ENCODE measurements around the gene ARHGEF3.

ARHGEF3 gene

DNA sequence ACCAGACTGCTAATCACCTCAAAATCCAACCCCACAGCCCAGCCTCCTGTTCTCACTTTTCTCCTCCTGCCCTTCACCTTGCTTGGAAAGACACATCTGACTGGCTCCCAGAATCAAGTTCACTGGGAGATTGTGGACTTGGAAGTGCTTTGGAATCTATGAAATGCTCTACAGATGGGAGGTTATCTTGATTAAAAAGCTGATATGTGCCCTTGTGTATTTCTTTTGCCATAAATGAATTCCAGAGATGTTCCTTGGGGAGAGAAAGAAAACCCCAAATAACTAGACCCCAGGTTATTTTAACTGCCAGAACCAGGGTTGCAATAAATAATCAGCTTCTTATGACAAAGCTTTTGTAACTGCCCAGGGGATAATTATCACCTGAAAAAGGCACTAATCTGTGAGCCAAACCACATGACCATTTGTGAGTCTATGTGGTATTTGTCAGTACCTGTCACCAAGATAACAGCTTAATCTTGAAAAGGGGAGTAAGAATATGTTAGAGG is 21.7 kb upstream of the ARHGEF3 start:
- DNase-seq (ENCODE audit: low spot score), result no peak

DNA sequence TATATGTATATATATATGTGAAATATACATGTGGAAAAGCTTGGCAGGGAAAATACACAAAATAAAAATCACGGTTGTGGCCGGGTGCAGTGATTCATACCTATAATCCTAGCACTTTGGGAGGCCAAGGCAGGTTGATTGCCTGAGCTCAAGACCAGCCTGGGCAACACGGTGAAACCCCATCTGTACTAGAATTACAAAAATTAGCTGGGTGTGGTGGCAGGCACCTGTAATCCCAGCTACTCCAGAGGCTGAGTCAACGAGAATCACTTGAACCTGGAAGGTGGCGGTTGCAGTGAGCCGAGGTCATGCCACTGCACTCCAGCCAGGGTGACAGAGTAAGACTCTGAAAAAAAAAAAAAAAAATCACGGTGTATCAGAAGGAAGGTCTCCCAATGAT is 20.8 kb upstream of the ARHGEF3 start:
- DNase-seq (ENCODE audit: low spot score), result no peak

DNA sequence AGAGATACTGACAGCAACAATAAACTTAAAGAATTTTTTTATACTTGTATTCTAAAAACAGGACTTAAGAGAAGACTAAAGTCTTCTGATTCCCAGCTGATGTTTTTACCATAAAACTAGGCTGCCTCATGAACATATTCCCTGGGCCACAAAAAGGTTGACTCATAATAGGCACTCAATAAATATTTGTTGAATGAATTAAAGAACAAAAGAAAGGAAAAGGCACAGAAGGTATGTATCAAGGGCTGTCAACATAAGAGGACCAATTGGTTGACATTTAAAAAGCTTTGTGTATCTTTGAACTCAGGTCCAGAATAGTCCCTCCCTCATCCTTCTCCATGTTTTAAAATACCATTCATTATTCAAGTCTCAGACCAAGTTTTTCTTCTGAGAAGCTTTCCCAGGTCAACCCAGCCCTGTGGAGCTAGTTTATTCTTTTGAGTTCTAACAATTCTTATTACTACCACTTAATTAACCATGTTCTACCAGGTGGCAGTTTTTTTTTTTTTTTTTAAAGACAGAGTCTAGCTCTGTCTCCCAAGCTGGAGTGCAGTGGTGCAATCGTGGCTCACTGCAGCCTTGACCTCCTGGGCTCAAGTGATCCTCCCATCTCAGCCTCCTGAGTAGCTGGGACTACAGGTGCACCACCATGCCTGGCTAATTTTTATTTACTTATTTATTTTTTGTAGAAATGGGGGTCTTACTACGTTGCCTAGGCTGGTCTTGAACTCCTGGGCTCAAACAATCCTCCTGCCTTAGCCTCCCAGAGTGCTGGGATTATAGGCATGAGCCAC is 17.5 kb upstream of the ARHGEF3 start:
- no peak for DNase-seq (ENCODE audit: low spot score)

DNA sequence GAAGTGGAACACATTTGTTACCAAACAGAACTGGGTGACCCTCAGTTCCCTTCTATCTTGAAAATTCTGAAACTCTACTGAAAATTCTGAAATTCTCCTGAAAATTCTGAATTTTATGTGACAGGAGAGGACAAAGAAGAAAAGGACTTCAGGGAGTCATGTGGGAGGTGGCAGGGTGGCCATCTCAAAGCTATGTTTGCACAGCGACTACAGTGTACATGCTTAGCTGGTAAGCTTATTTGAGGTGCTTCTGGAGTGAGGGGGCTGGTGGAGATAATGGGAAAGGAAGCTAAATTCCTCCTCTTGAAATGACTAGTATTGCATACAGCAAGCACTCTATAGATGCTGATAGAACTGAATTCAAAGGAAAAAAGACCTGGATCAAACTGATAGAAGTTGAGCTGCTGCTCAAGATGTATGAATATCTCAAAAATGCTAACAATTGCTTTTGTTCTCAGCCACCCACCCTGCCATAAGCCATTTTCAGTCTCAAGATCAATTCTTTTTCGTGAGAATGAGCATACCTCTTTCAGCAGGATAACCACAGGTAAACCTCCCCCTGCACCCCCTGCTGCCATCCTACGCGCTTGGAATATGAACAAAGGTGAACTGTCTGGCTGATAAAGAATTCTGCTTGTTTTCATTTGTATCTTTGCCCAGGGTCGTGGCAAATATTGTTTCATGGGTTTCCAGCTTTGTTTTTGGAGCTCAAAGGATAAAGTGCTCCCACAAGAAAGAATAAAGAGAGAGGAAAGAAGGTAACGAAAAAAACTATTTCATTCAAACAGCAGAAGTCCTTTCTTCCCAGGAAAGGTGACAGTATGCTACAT is 16.6 kb upstream of the ARHGEF3 start:
- no peak for DNase-seq (ENCODE audit: low spot score)

DNA sequence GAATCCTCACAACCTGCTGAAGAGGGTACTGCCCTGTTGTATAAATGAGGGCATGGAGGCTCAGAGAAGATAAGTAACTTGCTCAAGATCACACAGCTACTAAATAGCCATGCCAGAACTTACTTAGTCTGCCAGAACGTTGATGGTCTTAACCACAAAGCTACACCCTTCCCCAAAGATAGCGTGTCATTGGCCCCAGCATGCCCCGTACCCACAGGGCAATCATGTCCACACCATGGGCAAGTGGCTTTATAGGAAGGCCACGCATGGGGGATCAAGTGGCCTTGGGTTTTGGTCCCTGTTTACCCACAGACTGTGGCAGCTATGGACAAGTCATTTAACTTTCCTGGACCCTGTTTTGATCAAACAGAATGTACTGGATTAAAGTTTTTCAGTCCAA is 15.9 kb upstream of the ARHGEF3 start:
- DNase-seq (ENCODE audit: low spot score), result no peak

DNA sequence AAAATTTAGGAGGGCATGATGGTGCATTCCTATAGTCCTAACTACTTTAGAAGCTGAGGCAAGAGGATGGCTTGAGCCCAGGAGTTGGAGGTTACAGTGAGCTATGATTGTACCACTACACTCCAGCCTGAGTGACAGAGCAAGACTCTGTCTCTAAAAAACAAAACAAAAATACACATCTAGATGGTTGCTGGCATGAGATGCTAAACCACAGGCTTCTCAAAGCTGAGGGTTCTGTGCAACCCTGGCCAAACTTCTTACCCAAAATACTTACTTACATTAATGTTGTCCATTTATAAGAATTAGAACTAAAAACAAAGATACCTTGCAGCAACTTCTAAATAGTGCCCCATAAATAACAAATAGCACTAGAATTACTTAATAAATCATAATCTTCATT is 14.3 kb upstream of the ARHGEF3 start:
- no peak for DNase-seq (ENCODE audit: low spot score)

DNA sequence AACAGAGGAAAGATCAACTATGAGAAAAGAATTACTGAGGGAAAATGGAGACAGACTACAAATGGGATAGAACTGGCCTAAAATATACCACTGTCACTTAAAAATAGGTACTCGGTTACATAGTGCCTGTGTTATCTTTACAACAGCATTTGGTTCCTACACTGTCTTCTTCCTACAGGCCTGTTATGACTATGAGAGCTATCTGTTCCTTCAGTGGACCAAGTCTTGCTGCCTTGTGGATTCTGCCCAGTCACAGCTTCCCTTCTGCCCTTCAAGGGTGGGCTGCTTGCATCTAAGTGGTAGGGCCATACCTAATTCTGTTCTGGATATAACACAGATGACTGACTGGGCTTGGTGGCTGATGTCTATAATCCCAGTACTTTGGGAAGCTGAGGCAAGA is 13.8 kb upstream of the ARHGEF3 start:
- DNase-seq (ENCODE audit: low spot score), result no peak

DNA sequence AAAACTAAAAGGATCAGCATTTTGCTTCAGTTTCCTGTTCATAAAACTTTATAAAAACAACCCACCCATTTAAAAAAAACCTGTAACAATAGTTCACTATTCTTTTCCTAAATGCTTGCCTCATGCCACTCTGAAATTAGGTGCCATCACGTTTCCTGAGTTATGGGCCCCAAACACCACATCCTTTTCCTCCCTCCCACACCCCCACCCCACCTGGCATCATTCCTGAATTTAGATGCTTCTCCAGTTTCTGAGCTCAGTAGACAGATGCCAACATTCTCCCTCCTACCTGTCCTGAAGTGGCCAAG is 11.9 kb upstream of the ARHGEF3 start:
- no peak for DNase-seq (ENCODE audit: low spot score)

DNA sequence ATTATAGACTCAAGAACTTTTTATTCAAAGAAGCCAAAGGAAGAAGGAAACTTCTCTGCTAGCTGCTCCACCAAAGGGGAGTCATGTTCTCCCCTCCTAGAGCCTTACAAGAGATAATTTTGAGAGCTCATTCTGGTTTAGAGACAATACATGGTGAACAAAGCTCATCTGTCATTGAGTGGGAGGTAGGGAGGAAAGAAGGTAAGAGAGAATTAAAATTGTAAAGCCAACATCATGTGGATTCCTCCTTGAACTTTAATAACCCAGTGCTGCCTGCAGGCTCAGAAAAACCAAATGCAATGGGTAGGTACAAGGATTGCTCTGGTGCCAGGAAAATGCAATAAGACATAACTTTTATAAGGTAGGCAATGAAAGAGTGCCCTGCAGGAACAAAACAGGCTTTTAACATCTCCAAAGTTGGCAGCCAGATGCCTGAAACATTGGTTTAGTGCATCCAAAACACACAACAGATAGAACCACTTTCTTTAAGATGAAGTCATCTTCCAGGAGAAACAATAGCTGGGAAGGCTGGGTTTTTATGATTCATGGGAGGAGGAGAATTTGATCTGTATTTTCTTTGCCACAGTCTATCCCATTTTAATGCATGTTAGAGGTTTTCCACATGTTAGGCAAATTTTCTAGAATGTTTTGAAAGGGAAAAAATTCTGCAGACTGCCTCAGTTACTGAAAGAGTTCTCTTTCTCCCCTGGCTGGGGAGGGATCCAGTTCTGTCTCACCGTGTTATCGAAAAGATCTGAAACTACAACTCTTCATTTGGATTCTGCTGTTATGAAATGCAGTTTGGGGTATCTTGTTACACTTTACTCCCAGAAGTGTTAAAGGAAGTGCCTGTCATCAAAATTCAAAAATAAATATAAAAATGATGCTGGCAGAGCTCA is 11.3 kb upstream of the ARHGEF3 start:
- DNase-seq (ENCODE audit: low spot score), result no peak

DNA sequence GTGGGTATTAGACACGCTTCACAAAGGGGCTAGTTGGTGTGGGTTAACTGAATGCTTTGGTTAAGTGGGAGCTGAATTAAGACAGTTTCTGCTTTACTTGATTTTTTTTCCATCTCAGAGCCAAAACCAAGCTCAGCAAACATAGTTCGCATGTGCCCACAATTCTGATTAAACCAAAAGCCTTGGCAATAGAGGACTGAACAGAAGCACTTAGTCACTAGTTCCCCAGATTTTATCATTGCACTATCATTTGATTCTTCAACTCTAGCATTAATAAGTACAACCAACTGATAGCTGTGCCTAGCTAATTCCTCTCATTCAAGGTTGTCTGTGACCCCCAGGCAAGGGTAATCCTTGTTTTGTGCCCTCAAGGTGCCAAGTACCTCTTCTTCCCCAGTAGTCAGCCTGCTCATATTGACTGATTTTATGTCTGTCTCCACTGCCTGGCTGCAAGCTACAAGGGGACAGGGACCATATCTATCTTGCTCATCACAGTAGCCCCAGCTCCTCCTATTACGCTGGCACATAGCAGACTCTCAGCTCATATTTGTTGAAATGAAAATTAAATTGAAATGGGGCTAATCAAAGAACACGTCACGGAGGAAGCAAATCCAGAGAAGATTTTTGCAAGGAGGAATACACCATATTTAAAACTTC is 9.9 kb upstream of the ARHGEF3 start:
- DNase-seq (ENCODE audit: low spot score), result peak; percentile 32

DNA sequence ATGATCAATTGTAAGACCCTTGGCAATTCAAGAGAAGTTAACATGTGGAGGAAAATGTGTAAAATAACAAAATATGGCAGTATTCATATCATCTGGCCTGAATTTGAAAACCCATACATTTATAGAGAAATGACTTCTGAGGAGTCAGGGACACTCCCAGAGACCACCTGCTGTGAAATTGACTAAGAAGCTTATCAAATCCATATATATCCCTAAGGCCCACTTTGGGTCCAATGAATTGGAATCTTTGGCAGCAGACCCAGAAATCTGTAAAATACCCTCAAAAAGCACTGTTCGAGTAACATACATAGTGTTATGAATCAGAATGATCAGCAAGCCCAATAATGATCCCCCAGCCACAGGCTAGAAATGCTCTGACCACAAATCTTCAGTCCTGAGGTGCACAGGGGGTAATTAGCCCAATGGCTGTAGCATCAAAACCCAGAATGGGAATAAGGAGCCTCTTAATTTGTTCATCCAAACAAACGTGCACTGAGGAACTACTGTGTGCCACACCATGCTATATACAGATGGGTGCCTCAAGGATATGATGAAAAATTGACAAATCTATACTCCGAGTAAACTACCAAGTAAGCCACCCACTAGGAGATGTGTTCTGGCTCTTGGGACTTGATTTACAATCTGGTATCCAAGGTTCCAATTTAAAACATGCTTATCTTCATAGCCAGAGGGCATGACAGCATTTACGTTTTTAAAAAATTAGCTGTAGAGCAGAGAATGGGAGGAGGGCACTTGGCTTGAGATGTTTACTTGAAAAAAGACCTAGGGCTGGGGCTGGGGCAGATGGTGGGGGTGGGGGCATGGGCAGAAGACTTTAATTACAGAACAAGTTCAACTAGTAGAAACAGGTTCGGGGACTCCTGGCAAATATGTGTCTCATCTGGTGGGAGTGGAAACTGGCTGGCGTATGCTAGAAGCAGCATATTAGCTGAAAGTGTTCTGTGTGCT is 9.1 kb upstream of the ARHGEF3 start:
- no peak for DNase-seq (ENCODE audit: low spot score)

DNA sequence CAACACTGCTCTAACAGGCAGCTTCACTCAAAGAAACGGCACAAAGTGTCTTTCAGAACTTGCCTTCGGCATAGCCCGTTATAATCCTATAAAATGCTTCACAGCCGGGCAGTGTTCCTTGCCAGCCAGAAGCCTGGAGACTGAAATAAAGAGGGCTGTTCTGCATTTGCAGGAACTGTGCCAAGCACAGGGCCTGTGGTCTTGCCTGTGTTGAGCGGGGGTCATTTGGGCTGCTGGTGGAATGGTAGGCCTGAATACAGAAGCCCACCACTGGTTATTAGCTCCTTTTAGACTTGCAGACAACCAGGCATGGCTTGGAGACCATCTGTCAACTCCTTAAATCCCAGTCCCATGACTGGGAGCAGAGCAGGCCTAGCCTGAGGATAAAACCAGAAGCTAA is 4.7 kb upstream of the ARHGEF3 start:
- DNase-seq (ENCODE audit: low spot score), result no peak

DNA sequence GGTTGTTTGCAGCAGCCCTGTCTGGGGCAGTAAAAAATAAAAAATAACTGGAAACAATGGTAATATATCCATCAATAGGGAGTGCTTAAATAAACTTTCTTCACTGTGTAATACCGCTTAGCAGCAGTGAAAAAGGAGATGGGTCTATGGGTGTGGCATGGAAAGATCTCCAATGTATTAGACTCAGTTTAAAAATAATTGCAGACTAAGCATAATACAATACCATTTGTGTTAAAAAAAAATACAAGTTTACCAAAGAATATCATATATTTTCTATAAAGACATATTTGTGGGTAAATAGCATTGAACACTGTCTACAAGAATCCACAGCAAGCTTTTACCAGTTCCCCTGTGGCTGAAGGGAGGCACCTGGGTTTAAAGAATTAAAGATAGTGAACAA is 1.0 kb upstream of the ARHGEF3 start:
- no peak for DNase-seq (ENCODE audit: low spot score)

DNA sequence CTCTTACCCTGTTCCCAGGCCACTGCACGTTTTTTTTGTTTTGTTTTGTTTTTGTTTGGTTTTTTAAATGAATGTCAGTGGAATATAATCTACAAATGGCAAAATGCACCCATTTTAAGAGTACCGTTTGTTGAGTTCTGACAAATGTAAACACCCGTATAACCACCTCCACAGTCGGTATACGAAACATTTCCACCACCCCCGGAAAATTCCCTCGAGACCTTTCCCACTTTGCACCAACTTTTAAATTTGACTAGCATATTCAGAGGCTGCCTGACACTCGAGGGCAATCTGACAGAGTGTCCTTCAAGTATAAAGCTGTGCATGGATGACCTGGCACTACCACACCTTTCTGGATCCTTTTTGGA is 613 bp upstream of the ARHGEF3 start:
- no peak for DNase-seq (ENCODE audit: low spot score)

DNA sequence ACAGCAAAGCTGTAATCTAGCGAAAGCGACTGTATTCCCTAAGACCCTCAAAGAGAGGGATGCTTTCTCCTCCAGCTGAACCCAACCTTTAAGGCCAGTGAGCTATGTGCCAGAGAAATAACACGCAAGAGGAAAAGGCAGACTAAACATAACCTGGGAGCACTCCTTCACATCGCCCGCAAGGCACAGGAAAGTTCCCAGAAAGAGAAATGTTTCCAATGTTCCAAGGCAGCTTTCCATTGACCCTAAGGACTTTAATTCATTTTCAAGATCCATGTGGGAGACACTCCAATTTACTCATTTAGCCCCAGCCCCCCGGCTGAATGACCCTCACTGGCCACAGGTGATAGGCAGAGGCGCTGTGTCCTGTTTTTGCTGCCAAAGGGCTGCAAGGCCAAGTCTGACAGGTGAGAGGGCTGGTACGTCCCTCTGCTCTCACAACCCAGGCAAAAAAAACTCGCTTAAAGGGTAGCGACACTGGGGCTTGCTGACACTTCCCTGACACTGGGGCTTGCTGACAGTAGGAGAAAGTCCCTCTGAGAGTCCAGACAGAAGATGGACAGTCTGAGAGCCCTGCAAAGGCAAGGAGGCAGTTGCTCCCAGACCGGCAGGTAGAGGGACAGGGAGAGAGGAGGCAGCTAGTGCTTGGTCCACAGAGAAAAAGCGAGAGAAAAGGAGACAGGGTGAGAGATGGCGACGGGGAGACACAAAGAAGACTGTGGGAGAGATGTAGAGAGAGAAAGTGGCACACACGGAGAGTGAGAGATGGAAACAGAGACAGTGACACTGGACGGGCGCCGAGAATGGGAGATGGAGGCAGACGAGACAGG is 702 bp downstream of the ARHGEF3 start:
- DNase-seq (ENCODE audit: low spot score), result peak; percentile 24

DNA sequence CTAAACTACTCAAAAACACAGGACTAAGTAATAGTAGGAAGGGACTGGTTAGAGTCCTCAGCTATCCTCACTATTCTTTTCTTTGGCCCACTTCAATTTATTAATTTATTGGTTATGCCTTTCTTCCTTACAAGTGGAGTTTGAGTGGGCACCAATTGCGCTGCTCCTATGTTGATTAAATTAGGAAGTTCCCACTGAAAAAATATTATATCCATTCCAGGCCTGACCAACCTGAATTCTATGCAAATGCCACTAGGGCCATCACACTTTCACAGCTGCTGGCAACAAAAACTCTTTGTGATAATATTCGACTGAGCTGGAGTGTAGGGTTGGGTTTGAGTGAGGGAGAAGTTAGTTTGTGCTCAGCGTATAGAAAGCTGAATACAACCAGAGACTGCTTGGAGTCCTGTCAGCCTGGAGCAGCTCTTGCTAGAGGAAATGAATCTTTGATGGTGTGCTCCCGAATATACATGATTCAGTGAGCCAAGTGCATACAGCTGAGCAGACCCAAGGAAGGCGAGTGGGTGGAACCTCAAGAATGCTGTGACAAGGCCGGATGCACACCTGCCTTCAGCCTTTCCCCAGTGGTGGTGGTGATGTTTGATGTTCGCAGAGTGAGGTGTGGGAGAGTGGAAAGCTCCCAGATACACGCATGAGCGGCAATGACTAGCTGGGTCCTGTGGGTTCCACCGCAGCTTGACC is 1.5 kb downstream of the ARHGEF3 start:
- no peak for DNase-seq (ENCODE audit: low spot score)

DNA sequence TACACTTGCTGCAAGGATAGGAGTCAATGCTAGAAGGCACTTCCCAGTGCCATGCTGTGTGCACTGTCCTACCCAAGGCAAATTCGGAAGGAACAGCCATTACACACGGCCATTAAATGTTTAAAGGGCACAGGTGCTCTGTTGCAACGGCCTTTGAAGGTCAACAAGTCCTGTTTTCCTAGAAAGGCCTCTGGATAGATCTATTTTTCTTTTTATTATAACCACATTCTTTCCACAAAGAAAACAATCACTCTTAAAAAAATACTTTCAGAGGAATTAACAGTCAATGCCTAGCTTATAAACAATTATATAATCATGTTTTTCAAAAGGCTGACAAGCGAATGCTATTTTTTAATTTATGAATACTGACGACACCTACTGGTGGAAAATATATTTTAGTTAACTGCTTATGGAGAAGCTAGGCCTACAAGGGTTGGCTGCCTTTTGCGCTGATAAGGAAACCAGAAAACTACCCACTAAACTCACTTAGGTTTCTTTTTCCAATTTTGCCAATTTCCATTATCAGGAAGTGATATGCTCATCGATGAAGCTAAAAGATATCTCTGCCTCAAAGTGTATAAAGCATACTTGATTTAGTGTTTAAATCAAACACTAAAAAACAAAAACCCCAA is 2.4 kb downstream of the ARHGEF3 start:
- peak; percentile 60 for DNase-seq (ENCODE audit: low spot score)

DNA sequence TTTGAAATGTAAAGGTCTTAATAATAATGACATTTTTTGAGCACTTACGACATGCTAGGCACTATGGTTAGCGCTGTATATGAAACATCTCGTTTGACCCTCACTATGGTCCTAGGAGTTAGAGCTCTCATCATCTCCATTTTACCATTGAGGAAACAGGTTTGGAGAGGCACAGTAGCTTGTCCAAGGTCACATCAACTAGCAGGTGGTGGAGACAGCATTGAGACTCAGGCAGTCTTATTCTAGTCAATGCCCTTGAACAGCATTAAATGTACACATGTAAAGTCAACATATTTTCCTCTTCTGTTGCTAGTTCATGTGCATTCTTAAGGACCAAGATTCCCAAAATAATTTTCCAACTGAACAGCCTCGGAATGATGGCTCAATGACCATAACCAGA is 4.8 kb downstream of the ARHGEF3 start:
- DNase-seq (ENCODE audit: low spot score), result no peak

Data from SK-N-DZ (cell line).